Common myeloid progenitor, CD34-positive (primary cell): ENCODE data around the gene PADI1. TPM values are rescaled to one million over a fixed set of nuclear protein-coding genes. Genes with fewer than 3 reads are reported as not detected.

Experiments used
- CTCF ChIA-PET: fragments of 350-600 bp; sonication (Branson Sonifier 250); formaldehyde crosslinking; loops from one replicate; lab custom pipeline; 2021; ENCODE audit warnings: antibody characterized with exemption; lab: Charles Lee
- POLR2A ChIA-PET: fragments of 350-600 bp; sonication (Branson Sonifier 250); formaldehyde crosslinking; loops from one replicate; lab custom pipeline; 2021; ENCODE audit warnings: antibody characterized with exemption; lab: Charles Lee
- DNase-seq, 3 donors: peaks; one replicate each; pipeline versions ENCODE4 v3.0.0 to v3.0.0-alpha.2; 2013
- H3K27ac ChIP-seq, 2 experiments: 1 replicate in 1 of 2; 2 replicates in 1 of 2; pipeline ENCODE4 v1.7.0; 2013; ENCODE audit warnings: inconsistent platforms in 2 of 2, low read length in 2 of 2, mild to moderate bottlenecking in 2 of 2, low read depth in 1 of 2, moderate library complexity in 1 of 2; ENCODE audit not compliant: severe bottlenecking in 2 of 2, insufficient read depth in 1 of 2, poor library complexity in 1 of 2
- H3K27me3 ChIP-seq, 5 experiments: replicated peaks in 2 of 5; 1 replicate in 3 of 5; 2 replicates in 2 of 5; pipeline versions ENCODE4 v1.6.1 to v1.7.0; 2013; ENCODE audit warnings: low read length in 4 of 5, mild to moderate bottlenecking in 2 of 5, moderate library complexity in 2 of 5, inconsistent platforms in 1 of 5; ENCODE audit not compliant: insufficient read depth in 5 of 5, control insufficient read depth in 4 of 5
- H3K36me3 ChIP-seq, 4 experiments: 1 replicate in 2 of 4; 2 replicates in 2 of 4; pipeline versions ENCODE4 v1.6.1 to v1.7.0; 2013; ENCODE audit warnings: low read length in 3 of 4, control low read depth in 1 of 4, mild to moderate bottlenecking in 1 of 4; ENCODE audit not compliant: control insufficient read depth in 4 of 4, insufficient read depth in 4 of 4
- H3K4me1 ChIP-seq, 4 experiments: 1 replicate in 3 of 4; 2 replicates in 1 of 4; pipeline versions ENCODE4 v1.6.1 to v1.7.1; 2013; ENCODE audit warnings: low read length in 3 of 4, mild to moderate bottlenecking in 3 of 4, control low read depth in 1 of 4, inconsistent platforms in 1 of 4, moderate library complexity in 1 of 4; ENCODE audit not compliant: control insufficient read depth in 4 of 4, insufficient read depth in 4 of 4; ENCODE audit errors: control extremely low read depth in 1 of 4
- H3K4me3 ChIP-seq, 7 experiments: 1 replicate in 4 of 7; 2 replicates in 3 of 7; pipeline versions ENCODE4 v1.5.1 to v1.7.0; 2013; ENCODE audit warnings: mild to moderate bottlenecking in 7 of 7, low read length in 6 of 7, moderate library complexity in 6 of 7, inconsistent platforms in 2 of 7, low read depth in 2 of 7, control low read depth in 1 of 7; ENCODE audit not compliant: insufficient read depth in 4 of 7, control insufficient read depth in 1 of 7; ENCODE audit errors: extremely low read depth in 1 of 7
- H3K9me3 ChIP-seq, 5 experiments: 1 replicate in 4 of 5; 2 replicates in 1 of 5; pipeline versions ENCODE4 v1.6.1 to v1.7.1; 2013; ENCODE audit warnings: low read length in 4 of 5, mild to moderate bottlenecking in 2 of 5, inconsistent platforms in 1 of 5, low read depth in 1 of 5, moderate library complexity in 1 of 5; ENCODE audit not compliant: control insufficient read depth in 4 of 5, insufficient read depth in 2 of 5; ENCODE audit errors: control extremely low read depth in 1 of 5
- WGBS: methylation state at CpG from one replicate; pipeline ENCODE4 v1.1.5; 2013; ENCODE audit not compliant: insufficient coverage; 5-methylcytosine and 5-hydroxymethylcytosine counted together
- polyA plus RNA-seq: library from polyadenylated mRNA; unstranded; fragments of 120-200 nt; gene quantifications from one replicate; pipeline ENCODE4 v1.2.1, GENCODE V29; 2013

Gene PADI1
- not detected for polyA plus RNA-seq

- Histone ChIP-seq H3K4me1 (peaks cover 1 to 33% (median 21%) of the 10 kb centered on the region in 4 experiments), H3K9me3 (no peaks in the 10 kb centered on the region), H3K27me3 (no peaks in the 10 kb centered on the region), H3K36me3 (no peaks in the 10 kb centered on the region), H3K4me3 (no peak within 1 kb of the TSS), H3K27ac (no peak within 1 kb of the TSS)
- CTCF ChIA-PET = interaction anchor here (1.6 to 3.0 kb wide), 2 partner anchors 12 to 32 kb away, joined by 3 to 12 read pairs; no protein-coding TSS in a partner anchor
- 94% methylated on average over 5 of the region's 9 CpGs for WGBS
- POLR2A ChIA-PET = no interaction called here
- no peak for DNase-seq
Measured at GRCh38 chr1:17204546-17205440, at the start of gene PADI1. Gene PADI1 (plus strand): TSS chr1:17205128. CDS start chr1:17205218, 90 bp downstream.

GRCh38 chr1:17155257-17155920, 49.5 kb upstream of the PADI1 start:
- H3K27ac ChIP-seq = no peak overlapping the region
- H3K4me1 ChIP-seq = no peaks in the 10 kb centered on the region
- H3K36me3 ChIP-seq = no peaks in the 10 kb centered on the region
- 50% methylated on average over 2 of the region's 2 CpGs for WGBS
- peaks cover 1 to 44% (median 22%) of the 10 kb centered on the region in 5 experiments for H3K9me3 ChIP-seq
- ChIA-PET POLR2A (no interaction called here), CTCF (interaction anchor here (1.3 to 1.4 kb wide), 2 partner anchors 25 to 31 kb away, joined by 4 to 5 read pairs; no protein-coding TSS in a partner anchor)
- H3K27me3 ChIP-seq = peaks cover 0 to 7% (median 0%) of the 10 kb centered on the region in 5 experiments
- no peak for DNase-seq
- H3K4me3 ChIP-seq = no peak overlapping the region

- CTCF ChIA-PET = no interaction called here
Measured at GRCh38 chr1:17156108-17156507, 48.8 kb upstream of the PADI1 start.

GRCh38 chr1:17158961-17159360, 46.0 kb upstream of the PADI1 start:
- no peak for DNase-seq
- Histone ChIP-seq H3K4me3 (no peak overlapping the region), H3K36me3 (no peaks in the 10 kb centered on the region), H3K27ac (no peak overlapping the region), H3K4me1 (no peaks in the 10 kb centered on the region), H3K9me3 (peaks cover 1 to 21% (median 18%) of the 10 kb centered on the region in 5 experiments), H3K27me3 (no peaks in the 10 kb centered on the region)
- CTCF ChIA-PET = interaction anchor here (1.0 to 1.6 kb wide), 3 partner anchors 34 to 89 kb away, joined by 3 to 4 read pairs (median 3); no protein-coding TSS in a partner anchor
- WGBS = 83% methylated on average over 1 of the region's 2 CpGs
- POLR2A ChIA-PET = no interaction called here

More at GRCh38 chr1:17156108-17156507, 48.8 kb upstream of the PADI1 start:
- Histone ChIP-seq H3K9me3 (peaks cover 1 to 40% (median 22%) of the 10 kb centered on the region in 5 experiments), H3K27me3 (peaks cover 0 to 2% (median 0%) of the 10 kb centered on the region in 5 experiments), H3K4me3 (no peak overlapping the region), H3K36me3 (no peaks in the 10 kb centered on the region), H3K4me1 (no peaks in the 10 kb centered on the region), H3K27ac (no peak overlapping the region)
- 70% methylated on average over 1 of the region's 3 CpGs for WGBS
- POLR2A ChIA-PET = no interaction called here
- peak in 2 of 3 donors; percentile 11 to 20 for DNase-seq

- H3K4me3 ChIP-seq = no peak overlapping the region
- DNase-seq = peak in 2 of 3 donors; percentile 28 to 36
- H3K27ac ChIP-seq = no peak overlapping the region
- 100% methylated on average over 1 of the region's 3 CpGs for WGBS
- H3K4me1 ChIP-seq = no peaks in the 10 kb centered on the region
- no peaks in the 10 kb centered on the region for H3K27me3 ChIP-seq
- H3K9me3 ChIP-seq = peaks cover 0 to under 1% (median 0%) of the 10 kb centered on the region in 5 experiments
- no peaks in the 10 kb centered on the region for H3K36me3 ChIP-seq
- ChIA-PET POLR2A (no interaction called here), CTCF (interaction anchor here (0.6 kb wide), 1 partner anchor 8 kb away, joined by 3 read pairs; no protein-coding TSS in a partner anchor)
Measured at GRCh38 chr1:17161137-17161740, 43.7 kb upstream of the PADI1 start.

GRCh38 chr1:17161926-17162800, 42.8 kb upstream of the PADI1 start:
- no peaks in the 10 kb centered on the region for H3K9me3 ChIP-seq
- DNase-seq = no peak
- no peaks in the 10 kb centered on the region for H3K36me3 ChIP-seq
- H3K4me1 ChIP-seq = no peaks in the 10 kb centered on the region
- ChIA-PET POLR2A (no interaction called here), CTCF (interaction anchor here (0.6 kb wide), 1 partner anchor 9 kb away, joined by 3 read pairs; no protein-coding TSS in a partner anchor)
- no peak overlapping the region for H3K4me3 ChIP-seq
- no peaks in the 10 kb centered on the region for H3K27me3 ChIP-seq
- H3K27ac ChIP-seq = no peak overlapping the region
- over 99% methylated on average over 16 of the region's 20 CpGs for WGBS
